H1 (cell line): ENCODE data around the gene RABEP1. TPM values are rescaled to one million over a fixed set of nuclear protein-coding genes. Genes with fewer than 3 reads are reported as not detected.

ENCODE experiments used
- MAFK ChIP-seq: IDR thresholded peaks from 2 replicates; pipeline ENCODE4 v1.6.1; 2012; ENCODE audit warnings: low read depth, mild to moderate bottlenecking, improper control_type of control experiment, low read length
- RXRA ChIP-seq: IDR thresholded peaks from 2 replicates; pipeline ENCODE4 v1.6.1; 2011; ENCODE audit warnings: low read depth, mild to moderate bottlenecking, low read length, moderate library complexity; ENCODE audit not compliant: insufficient read depth
- polyA plus RNA-seq, 7 experiments: library from polyadenylated mRNA; depleted of rRNA in 3 of 7; stranded (reverse) in 5 of 7; unstranded in 2 of 7; fragments of >200 nt in 5 of 7; fragments of 200-250 nt in 2 of 7; gene quantifications; 1 replicate in 5 of 7; 2 replicates in 1 of 7; 4 replicates in 1 of 7; pipeline versions ENCODE4 v1.2.1 to v1.2.3, GENCODE V29; 2011 to 2013; ENCODE audit warnings: missing spikeins in 2 of 7, mixed read lengths in 2 of 7
- total RNA-seq: library from RNA; stranded (reverse); fragmentation: NEBNext Ultra II Directional; extraction: Animal tissue kit (Norgen Biotek cat#: 25700); gene quantifications from 2 replicates; pipeline ENCODE4 v1.2.1, GENCODE V29; 2021

The RABEP1 gene
- total and polyA plus RNA-seq, 2 of the 8 experiments (the other 6 are each of a cell fraction or from before 2014, with no cell fraction given): 8.5 to 52.3 TPM

GRCh38 chr17:5283571-5284315 lies 1.7 kb downstream of the RABEP1 start (continued):
- TF ChIP-seq RXRA: no peak
- TF ChIP-seq MAFK: no peak
